GM20431 (cell line): ENCODE measurements around the gene RHBDD3.
"Not testable (repeated sequence)": the region's sequence is repeated elsewhere in the genome, so short reads cannot be mapped to it uniquely, and the experiment has no call there.

Experiments
- in situ Hi-C: fragments of 300-500 bp; cut with MseI, MboI; formaldehyde crosslinking; loops from one replicate; pipeline ENCODE4 v1.15.0; 2020; ENCODE audit warnings: low sequenced_read_pairs; ENCODE audit not compliant: unreplicated experiment

The RHBDD3 gene

DNA sequence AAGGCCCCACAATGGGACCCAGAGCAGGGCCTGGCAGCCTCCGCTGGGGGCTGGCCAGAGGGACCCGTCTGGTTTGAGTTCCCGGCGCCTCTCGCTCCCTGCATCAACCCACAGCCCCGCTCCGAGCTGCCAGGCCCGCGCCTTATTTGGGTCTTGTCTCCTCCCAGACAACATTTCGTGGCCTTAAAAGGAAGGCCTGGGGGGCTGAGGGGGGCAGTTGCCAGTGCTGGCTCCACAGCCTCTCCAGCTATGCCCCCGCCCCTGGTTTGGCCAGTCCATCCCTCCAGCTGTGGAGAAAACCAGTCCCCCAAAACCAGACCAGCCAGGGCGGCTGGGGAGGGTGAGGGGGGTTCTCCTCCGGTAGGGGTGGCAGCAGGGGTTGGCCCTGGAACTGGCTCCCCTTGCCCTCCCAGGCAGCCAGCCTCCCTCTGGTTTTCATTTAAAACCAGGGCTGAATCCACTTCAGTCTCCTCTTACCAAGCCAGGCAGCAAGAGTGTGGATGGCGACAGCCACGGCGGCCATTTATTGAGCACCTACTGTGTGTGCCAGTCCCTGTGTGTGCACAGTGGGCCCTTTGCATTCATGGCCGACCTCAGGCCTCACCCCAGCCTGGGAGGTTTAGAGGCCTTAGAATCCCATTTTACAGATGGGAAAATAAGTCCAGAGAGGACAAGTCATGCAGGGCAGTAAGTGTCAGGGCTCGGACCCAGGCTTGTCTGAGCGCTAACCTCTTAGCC, 43.5 kb downstream of the RHBDD3 start:
- in situ Hi-C loops, result no loop called here

DNA sequence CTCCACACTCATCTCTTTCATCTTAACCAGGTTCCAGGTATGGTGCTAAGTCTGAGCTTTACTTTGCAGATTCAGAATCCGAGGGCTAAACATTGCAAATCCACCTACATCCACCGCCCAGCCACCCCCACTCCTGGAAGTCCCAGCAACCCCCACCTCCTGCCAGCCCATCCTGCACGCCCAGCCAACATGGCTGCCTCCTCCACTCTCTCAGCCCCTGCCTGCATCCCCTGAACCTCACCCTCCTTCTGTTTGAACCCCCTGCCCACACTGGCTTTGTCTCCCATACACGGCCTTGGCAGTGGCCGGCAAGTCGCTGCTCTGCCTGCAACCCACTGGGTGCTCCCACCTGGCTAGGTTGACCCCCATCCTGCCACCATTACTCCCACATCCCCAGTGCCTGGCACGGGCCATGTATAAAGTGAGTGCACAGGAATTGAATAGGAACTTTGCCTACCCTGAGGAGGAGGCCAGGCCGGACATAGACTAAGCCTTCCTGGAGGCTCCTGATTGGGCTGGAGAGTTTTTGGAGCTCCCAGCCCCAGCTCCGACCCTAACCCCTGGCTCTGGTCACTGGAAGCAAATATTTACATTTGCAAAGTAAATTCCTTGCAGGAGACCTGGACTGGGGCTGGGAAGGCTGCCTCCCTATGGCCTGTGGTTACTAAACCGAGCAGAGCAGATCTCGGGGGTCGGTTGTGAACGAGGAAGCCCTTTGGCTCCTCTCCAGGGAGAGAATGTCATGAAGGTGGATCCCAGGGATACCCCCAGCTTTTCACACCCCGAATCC, 47.7 kb downstream of the RHBDD3 start:
- in situ Hi-C loops, result no loop called here

DNA sequence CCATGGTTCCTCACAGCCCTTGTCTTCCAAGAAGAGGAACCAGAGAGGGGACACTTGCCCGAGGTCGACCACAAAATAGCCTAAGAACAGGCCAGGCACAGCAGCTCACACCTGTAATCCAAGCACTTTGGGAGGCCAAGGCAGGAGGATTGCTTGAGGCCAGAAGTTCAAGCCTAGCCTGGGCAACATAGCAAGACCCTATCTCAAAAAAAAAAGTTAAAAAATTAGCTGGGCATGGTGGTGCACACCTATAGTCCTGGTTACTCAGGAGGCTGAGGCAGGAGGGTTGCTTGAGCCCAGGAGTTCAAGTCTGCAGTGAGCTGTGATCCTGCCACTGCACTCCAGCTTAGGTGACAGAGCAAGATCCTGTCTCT, 48.4 kb downstream of the RHBDD3 start:
- in situ Hi-C loops, result not testable (repeated sequence)

DNA sequence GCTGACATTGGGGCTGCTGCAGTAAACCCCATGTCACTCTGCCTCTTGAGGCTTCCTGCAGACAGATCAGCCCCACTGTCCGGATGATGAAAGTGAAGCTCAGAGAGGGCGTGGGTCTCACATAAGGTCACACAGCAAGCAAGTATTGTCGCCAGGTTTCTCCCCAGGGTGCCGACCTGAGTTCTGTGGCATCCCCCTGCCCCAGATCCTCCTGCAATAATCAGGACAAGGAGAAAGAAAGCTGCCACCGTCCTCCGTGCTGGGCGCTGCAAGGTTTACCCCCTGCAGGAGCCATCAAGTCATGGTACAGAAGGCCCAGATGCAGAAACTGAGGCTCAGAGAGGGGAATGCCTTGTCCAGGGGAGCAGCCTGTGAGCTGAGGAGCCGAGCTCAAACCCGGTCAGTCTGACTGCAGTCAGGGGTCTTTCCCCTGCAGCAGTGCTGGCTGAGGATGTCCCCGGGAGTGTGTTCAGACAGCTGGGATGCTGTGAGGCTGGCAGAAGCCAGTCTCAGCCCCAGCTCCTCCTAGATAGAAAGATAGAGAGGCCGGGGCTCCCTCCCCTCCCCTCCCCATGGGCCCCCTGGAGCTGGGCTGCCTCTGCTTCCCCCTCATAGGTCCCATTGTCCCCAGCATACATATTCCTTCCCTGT, 48.9 kb downstream of the RHBDD3 start:
- in situ Hi-C loops, result no loop called here

DNA sequence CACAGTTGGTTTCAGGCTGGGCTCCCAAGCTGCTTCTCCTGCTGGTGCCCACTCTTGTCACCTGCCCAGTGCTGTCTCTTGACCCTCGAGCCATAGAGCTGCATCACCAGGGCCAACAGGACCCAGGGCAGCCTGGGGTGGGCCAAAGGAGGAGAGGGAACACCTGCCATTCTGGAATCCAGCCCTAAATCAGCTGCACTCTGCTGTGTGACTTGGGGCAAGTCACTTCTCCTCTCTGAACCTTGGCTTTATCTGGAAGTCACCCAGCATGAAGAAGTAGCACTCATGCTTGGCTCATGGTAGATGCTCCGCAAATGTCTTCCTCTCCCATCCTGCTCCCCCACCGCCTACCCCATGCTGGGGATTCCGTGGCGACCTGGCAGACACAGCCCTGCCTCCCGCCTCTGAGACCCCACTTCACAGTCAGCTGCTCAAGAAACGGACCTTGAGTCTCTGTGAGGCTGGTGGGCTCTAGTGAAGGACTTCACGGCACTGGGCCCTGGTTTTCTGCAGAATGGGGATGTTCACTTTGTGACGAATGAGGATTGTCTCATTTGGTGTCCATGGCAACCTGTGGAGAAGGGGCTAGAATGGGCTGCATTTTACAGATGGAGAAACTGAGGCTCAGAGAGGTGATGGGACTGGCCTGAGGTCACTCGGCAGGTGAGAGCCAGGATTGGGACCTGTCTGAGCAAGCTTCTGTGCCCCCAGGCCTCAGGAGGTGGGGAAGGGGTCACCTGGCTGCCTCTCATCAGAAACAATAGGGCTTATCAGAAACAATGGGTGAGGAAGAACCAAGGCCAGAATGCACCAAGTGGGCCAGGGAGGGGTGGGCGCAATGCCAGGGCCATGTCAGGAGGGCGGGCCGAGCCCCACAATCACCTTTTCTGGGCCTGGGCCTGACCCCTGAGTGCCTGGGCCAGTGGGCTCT, 49.7 kb downstream of the RHBDD3 start:
- in situ Hi-C loops, result no loop called here

DNA sequence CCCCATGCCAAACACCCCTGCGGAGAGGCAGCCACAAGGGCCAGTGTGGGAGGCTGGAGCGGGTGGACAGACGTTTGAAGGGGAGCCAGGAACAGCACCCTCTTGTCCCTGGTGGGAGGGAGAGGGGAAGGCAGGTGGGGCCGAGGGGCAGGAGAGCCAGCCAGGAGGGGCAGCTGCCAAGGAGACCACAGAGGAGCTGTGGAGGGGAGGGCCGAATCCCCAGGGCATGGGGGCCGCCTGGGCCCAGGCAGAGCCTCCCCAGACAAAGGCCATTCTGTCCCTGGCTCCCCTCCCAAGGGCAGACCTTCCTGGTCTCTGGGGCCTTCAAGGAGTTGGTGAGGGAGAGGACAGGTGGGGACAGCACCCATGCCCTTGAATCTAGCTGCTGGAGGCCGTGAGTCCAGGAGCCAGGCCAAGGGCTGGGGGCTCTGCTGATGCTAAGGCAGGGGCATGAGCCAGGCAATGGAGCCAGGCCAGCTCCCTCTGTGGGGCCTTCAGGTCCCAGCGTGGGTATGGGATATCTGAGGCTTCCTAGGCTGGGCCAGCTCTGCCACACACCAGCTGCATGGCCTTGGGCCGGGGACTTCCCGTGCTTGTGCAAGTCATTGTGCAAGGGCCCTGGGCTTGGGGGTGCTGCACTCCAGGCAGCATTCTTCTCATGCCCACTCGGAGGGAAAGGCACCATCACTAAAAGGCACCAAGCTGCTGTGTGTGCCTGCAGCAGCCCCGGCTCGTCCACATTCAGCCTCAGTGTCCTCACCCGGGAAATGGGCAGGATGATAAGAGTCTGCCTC, 50.7 kb downstream of the RHBDD3 start:
- in situ Hi-C loops, result no loop called here

DNA sequence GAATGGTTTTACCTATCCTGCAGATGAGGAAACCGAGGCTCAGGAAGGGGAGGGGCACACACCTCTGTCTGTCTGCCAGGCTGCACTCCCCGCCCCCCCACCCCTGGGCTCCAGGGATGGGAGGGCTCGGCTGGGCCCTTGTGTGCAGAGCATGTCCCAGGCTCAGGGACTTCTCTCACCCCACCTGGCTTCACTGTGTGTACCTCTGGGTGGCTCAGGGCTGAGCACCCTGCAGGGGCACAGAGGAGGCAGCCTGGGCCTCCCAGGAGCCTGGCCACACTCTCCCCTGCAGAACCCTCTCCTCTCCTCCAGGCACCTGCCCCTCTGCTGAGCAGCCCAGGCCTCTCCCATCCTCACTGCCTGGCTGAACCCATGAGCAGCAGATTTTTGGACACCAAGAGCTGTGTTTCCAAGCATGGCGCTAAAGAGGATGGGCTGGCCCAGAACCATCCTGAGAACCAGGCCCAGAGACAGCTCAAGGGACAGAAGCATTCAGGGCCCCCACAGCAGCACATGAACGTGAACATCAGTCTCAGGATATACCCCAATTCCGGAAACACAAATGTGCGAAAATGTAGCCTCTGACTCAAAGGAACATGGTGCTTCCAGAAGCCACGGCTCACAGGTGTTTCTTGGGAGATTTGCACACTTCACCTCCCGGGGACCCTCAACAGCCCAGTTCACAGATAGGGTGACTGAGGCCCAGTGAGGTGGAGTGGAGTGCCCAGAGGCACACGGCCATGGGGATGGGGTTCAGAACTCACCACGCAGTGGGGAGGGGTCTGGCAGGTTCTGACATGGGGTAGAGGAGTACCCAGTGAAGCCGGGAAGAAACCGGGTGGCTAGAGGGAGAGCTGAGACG, 51.5 kb downstream of the RHBDD3 start:
- in situ Hi-C loops, result no loop called here

DNA sequence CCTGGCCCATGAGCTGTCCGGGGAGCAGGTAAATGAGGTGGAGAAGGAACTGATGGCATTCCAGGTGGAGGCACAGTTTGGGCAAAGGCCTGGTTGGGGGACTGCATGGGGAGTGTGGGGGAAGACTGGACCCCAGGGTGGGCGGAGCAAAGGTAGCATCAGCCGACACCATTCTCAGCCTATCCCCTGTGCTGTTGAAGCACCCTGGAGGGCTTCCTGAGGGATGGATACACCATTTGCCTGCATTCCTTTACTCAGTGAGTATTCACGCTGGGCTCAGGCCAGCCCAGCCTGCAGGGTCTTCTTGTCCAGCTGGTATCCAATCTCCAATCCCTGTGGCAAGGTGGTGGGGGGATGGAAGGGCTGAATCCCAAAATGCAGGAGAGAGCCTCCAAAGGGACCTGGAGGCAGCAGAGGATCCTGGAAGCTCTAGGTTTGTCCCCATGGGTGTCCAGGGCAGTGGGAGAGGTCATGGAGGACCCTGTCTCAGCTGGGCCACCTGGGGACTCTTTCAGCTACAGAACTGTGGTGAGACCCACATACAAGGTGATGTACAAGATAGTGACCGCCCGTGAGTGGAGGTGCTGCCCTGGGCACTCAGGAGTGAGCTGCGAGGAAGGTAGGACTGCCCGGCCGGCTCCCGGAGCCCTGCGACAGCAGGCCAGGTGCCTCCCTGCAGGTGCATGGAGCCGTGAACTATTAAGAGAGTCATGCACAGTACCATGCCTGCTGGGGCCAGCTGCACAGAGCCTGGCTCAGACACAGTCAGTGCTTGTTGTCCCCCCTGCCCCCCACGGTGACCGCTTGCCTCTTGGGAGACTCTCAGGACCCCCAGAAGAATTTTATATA, 52.5 kb downstream of the RHBDD3 start:
- in situ Hi-C loops, result no loop called here

DNA sequence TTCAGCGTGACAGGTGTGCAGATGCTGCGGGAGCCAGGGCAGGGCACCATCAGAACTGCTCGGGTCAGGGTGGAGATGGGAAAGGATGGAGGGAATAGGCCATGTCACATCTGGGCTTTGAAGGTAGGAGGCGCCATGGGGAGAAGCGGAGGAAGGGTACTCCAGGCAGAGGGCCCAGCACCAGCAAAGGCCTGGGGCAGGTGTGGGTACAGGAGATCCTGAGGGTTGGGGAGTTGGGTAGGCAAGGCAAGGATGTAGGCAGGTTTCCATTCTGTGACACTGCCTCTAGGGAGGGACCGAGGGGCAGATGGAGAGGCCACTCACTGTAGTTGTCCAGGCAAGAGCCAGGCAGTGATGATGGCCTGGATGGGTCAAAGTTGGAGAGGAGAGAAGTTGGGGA, 53.5 kb downstream of the RHBDD3 start:
- in situ Hi-C loops, result no loop called here

DNA sequence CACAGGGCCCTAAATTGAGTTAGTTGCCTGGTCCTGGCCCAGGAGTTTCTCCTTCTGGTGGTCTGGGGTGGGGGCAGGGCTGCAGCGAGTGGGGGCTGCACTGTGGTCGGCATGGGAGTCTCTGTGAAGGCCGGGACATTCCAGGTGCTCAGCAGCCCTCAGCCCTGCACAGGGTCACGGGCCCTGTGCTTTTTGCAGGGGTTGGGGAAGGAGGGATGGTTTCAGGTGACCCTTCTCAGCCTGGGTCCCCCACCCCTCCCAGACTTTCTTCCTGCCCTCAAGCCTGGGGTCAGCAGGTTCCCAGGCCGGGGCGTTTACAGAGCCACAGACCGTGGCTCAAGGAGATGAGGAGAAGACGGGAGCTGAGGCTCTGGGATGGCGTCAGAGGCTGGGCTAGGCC, 54.3 kb downstream of the RHBDD3 start:
- in situ Hi-C loops, result no loop called here

DNA sequence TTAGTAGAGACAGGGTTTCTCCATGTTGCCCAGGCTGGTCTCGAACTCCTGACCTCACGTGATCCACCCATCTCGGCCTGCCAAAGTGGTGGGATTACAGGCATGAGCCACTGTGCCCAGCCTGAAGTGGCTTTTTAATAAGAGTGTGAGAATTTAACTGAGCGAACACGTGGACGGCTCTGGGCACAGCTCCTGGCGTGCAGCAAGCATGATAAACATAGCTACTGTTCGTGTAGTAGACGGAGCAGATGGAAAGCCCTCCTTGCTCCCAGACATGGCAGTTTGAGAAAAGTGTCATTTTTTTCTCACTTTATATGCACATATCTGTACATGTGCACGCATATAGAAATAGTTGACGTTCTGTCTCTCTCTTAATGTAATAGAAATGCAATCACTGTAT, 55.0 kb downstream of the RHBDD3 start:
- in situ Hi-C loops, result no loop called here

DNA sequence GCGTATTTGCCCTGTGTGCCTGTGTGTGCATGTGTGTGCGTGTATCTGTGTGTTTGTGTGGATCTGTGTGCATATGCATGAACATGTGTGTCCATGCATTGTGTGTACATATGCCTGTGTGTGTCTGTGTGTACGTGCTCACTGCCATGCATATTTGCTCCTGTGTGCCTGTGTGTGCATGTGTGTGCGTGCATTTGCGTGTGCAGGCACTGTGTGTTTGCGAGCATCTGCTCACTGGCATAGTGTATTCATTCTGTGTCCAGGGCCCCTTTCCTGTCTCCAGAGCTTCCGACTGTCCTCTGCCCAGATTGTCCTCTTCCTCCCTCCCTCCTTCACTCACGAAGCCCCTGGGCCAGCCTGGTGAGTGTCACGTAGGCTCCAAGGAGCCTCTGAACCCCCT, 56.3 kb downstream of the RHBDD3 start:
- in situ Hi-C loops, result no loop called here

DNA sequence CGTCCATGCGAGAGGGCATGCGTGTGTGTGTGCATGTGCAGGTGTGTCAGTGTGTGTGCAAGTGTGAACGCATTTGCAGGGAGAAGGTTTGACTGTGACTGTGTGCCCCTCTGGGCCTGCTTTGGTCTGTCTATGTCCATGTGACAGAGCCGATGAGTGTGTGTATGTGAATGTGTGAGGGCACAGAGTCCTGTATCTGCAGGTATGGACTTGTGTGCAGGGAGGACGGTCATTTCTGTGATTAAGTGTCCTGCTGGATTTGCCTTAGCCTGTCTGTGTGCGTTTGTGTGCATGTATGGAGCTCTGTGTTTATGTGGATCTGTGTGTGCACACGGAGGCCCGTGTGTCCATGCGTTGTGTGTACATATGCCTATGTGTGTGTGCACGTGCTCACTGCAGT, 56.7 kb downstream of the RHBDD3 start:
- in situ Hi-C loops, result no loop called here
